Fibroblast of the aortic adventitia (primary cell): ENCODE measurements around the gene CFAP65. TPM values are rescaled to one million over a fixed set of nuclear protein-coding genes. Genes with fewer than 3 reads are reported as not detected.
A peak's percentile ranks its signal among the peaks of the same experiment; 100 is the strongest.

ENCODE experiments used
- DNase-seq: peaks from one replicate; pipeline ENCODE4 v3.0.0-alpha.2; 2010; ENCODE audit warnings: low read depth
- H3K4me3 ChIP-seq: 2 replicates; pipeline ENCODE4 v1.5.1; 2011; ENCODE audit warnings: low read depth, mild to moderate bottlenecking, control low read depth, low read length, moderate library complexity
- total RNA-seq: library from RNA; depleted of rRNA; stranded (reverse); fragments of >200 nt; gene quantifications from 2 replicates; pipeline ENCODE4 v1.2.3, GENCODE V29; 2012; ENCODE audit warnings: low replicate concordance
- TF ChIP-seq, protein P1 (sequence below): IDR thresholded peaks from 2 replicates; pipeline ENCODE4 v1.5.1; 2011; ENCODE audit warnings: mild to moderate bottlenecking, low read length, control low read depth, inconsistent platforms; ENCODE audit not compliant: insufficient read depth

Gene CFAP65
- total RNA-seq, 1 donor = not detected

DNA sequence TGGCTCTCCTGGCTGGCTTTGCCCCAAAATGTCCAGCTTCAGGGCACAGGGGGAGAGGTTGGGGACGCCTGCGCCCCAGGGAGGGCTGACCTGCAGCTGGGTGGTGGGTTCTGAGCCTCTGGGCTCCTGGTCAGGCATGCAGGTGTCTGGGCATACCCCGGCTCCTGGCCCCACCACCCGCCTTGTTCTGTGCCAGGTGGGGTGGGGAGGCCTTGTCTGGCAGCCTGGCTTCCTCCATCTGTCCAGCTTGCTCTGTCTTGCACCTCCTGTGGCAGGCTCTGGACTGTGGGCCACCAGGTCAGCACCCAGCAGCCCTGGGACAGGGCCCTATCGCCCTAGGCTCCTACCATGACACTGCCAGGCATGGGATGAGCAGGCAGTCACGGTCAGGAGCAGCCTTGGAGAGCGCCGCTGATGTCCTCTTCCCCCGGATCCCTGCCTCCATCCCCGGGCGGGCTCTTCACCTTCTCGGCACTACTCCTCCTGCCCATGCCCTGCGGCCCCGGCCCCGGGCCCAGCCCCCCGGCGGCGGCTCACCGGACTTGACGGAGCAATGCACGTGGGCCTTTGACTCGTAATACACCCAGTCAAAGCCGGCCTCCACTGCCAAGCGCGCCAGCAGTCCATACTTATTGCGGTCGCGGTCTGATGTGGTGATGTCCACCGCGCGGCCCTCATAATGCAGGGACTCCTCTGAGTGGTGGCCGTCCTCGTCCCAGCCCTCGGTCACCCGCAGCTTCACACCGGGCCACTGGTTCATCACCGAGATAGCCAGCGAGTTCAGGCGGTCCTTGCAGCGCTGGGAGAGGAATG is 15.8 kb upstream of the CFAP65 start:
- no peak overlapping the region for H3K4me3 ChIP-seq
- TF ChIP-seq, protein P1, sequence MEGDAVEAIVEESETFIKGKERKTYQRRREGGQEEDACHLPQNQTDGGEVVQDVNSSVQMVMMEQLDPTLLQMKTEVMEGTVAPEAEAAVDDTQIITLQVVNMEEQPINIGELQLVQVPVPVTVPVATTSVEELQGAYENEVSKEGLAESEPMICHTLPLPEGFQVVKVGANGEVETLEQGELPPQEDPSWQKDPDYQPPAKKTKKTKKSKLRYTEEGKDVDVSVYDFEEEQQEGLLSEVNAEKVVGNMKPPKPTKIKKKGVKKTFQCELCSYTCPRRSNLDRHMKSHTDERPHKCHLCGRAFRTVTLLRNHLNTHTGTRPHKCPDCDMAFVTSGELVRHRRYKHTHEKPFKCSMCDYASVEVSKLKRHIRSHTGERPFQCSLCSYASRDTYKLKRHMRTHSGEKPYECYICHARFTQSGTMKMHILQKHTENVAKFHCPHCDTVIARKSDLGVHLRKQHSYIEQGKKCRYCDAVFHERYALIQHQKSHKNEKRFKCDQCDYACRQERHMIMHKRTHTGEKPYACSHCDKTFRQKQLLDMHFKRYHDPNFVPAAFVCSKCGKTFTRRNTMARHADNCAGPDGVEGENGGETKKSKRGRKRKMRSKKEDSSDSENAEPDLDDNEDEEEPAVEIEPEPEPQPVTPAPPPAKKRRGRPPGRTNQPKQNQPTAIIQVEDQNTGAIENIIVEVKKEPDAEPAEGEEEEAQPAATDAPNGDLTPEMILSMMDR = no peak
- no peak for DNase-seq

DNA sequence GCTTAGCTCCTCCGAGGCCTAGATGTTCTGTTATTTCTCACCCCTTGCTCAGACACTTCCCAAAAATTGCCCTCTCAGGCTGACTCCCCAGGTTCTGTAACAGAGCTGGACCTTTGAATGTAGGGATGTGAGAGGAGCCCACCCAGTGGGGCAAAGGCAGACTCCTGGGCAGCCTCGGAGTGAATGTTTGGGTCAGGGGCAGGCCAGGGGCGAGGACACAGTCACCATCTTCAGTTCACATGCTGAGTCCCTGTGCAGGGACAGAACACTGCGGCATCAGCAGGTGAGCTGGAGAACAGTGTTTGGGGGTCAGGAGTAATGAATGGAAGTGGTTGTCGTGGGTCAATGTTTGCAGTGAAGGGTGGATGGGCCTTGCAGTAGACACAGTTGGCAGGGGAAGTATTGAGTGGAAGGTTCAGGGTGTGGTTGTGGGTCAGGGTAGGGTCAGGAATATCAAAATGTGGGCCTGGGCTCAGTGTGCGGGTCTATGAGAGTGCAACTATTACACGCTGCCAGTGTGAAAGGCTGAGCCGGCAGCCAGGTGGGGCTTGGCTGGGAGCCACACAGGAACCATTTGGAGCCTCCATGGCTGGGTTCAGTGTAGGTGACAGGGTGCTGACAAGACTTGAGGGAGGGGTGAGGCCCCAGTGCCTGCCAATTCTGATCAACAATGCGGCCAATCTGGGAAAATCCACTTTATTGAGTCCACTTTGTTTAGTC is 15.0 kb upstream of the CFAP65 start:
- TF ChIP-seq, protein P1 = no peak
- no peak overlapping the region for H3K4me3 ChIP-seq
- no peak for DNase-seq

DNA sequence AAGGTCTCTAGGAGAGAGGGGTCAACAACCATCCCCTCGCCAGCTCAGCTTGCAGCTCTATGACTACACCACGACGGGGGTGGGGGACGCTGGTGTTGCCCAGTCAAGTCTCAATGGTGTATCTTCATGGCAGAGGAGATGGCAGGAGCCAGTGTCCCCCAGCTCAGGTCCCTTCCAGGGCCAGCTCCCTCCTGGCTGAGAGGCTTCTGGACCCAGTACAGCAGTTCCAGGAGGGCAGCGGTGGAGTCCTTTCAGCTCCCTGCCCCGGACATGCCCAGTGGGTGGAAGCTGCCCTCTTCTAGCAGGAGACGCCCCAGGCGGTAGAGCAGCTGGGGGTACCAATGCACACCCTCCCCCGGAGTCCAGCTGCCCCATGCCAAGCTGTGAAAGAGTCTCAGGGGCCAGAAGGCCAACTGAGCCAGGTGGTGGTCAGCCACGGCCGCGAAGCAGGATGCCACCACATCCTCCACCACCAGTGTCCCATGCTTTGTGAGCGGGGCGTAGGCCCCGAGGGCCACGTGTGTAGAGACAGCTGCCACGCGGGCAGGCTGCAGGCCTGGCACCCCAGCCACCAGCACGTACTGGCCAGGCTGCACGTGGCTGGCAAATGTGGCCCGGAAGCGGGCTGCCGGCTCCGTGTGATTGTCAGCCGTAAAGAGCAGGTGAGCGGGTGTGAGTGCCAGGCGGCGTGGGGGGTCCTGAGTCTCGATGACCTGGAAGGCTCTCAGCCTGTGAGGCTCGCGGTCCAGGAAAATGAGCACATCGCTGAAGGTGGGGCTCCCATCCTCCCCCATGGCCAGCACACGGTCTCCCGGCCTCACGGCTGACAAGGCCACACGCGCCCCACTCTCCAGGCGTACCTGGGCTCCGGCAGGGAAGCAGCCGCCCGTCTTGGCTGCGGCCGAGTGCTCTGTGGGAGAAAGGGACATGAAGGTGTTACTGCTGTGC is 13.9 kb upstream of the CFAP65 start:
- H3K4me3 ChIP-seq = no peak overlapping the region
- no peak for DNase-seq
- TF ChIP-seq, protein P1 = no peak

DNA sequence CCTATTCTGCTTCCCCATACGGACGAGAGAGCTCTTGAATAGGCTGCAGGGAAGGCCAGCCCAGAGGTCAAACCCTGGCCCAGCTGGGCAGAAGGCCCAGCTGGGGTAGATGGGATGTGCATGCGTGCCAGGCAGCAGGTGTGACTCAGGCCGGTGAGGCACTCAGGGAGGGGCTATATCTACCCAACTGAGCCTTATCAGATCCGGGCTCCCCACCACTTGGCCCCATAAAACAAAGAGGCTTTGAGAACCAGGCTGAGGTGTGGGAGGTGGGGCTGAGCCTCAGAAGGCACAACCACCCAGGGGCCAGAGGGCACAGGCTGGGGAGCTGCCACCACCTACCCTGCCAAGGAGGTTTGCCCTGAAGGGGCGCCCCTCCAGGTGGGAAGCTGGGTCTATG is 8.0 kb upstream of the CFAP65 start:
- DNase-seq = no peak
- no peak overlapping the region for H3K4me3 ChIP-seq
- TF ChIP-seq, protein P1 = no peak

DNA sequence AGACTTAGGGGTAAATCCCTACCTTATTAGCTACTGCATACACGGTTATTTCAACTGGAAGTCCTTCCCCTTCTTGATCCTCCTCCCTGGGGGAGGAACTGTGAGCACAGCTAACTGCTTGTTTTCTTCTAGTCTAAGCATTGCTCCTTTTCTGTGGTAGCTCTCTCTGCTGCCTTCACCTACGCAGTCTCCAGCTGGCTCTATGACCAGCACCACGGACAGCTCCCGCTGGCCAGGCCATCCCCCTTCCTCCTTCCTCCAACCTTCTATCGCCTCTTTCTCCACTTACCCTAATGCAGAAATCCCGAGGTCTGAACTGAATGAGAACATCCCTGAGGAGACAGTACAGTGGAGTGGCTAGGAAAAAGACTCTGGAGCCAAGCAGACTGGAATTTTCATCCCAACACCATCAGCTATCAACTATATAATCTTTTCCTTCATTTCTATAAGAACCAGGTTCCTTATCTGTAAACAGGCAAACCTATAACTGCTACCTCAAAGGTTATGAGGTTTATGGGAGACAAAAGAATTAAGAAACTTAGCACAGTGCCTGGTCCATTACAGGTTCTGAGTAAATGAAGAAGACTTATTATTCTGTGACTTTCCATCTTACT is 4.7 kb upstream of the CFAP65 start:
- peak; percentile 45 for DNase-seq
- TF ChIP-seq, protein P1 = no peak
- H3K4me3 ChIP-seq = no peak overlapping the region

DNA sequence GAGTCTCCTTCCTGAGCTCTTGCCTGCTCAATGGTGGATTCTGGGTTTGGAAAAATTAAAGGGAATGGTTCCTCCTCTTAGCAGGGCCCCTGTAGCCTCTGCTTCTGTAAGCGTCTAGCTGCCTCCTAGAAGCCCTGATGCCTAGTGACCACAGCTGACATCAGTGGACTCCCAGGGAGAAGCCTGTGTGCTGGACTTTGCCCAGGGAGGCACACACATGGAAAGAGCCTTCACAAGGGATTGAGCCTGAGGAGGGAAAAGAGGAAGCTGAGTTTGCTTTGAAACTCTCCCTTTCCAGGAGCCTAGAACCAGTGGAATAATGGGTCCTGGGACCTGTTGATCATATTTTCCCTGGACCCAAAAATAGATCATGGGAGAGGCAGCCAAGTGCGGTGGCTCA is 1.4 kb upstream of the CFAP65 start:
- TF ChIP-seq, protein P1 = no peak
- DNase-seq = no peak
- H3K4me3 ChIP-seq = no peak overlapping the region
